ENCODE measurements around the gene FGFRL1. TPM values are rescaled to one million over a fixed set of nuclear protein-coding genes. Genes with fewer than 3 reads are reported as not detected.

The FGFRL1 gene
- total RNA-seq, 4 donors from 2014 or later = 9.0 to 19.9 (median 12.0) TPM

- DNase-seq (ENCODE audit: low spot score in 2 of 2) = no peak
- Histone ChIP-seq H3K4me1 (peaks cover 68% of the 10 kb centered on the region), H3K36me3 (no peaks in the 10 kb centered on the region), H3K27me3 (peaks cover 15% of the 10 kb centered on the region), H3K9me3 (no peaks in the 10 kb centered on the region), H3K4me3 (no peak overlapping the region), H3K27ac (no peak overlapping the region)
- 71% methylated on average over 12 of the region's 16 CpGs for WGBS
- TF ChIP-seq POLR2AphosphoS5 (IDR thresholded peaks at IDR 0.05) (no peak), EP300 (IDR thresholded peaks at IDR 0.05) (no peak), POLR2A (IDR thresholded peaks at IDR 0.05) (no peak), CTCF (IDR thresholded peaks at IDR 0.05) (no peak)
Measured at GRCh38 chr4:1038948-1039492, 27.6 kb downstream of the FGFRL1 start.

- Histone ChIP-seq H3K4me3 (no peak overlapping the region), H3K27me3 (peaks cover 19% of the 10 kb centered on the region), H3K4me1 (peaks cover 70% of the 10 kb centered on the region), H3K36me3 (no peaks in the 10 kb centered on the region), H3K27ac (peak overlapping the region; percentile 58), H3K9me3 (no peaks in the 10 kb centered on the region)
- WGBS = 0% methylated on average over 2 of the region's 20 CpGs
- TF ChIP-seq EP300 (IDR thresholded peaks at IDR 0.05) = no peak
- TF ChIP-seq POLR2AphosphoS5 (IDR thresholded peaks at IDR 0.05) = no peak
- DNase-seq (ENCODE audit: low spot score in 2 of 2) = no peak
Measured at GRCh38 chr4:1039493-1040343, 28.3 kb downstream of the FGFRL1 start.

- Histone ChIP-seq H3K9me3 (no peaks in the 10 kb centered on the region), H3K27ac (peak overlapping the region; percentile 58), H3K36me3 (no peaks in the 10 kb centered on the region), H3K27me3 (peaks cover 27% of the 10 kb centered on the region), H3K4me3 (no peak overlapping the region), H3K4me1 (peaks cover 64% of the 10 kb centered on the region)
- 90% methylated on average over 2 of the region's 21 CpGs for WGBS
- TF ChIP-seq EP300 (IDR thresholded peaks at IDR 0.05) (no peak), POLR2AphosphoS5 (IDR thresholded peaks at IDR 0.05) (no peak), POLR2A (IDR thresholded peaks at IDR 0.05) (no peak), CTCF (IDR thresholded peaks at IDR 0.05) (no peak)
- DNase-seq (ENCODE audit: low spot score in 2 of 2) = no peak
Measured at GRCh38 chr4:1040344-1041146, 29.1 kb downstream of the FGFRL1 start.

GRCh38 chr4:1041147-1041935 is 29.9 kb downstream of the FGFRL1 start:
- Histone ChIP-seq H3K4me3 (peak overlapping the region; percentile 21), H3K9me3 (no peaks in the 10 kb centered on the region), H3K27ac (no peak overlapping the region), H3K4me1 (peaks cover 60% of the 10 kb centered on the region), H3K36me3 (no peaks in the 10 kb centered on the region), H3K27me3 (peaks cover 29% of the 10 kb centered on the region)
- TF ChIP-seq CTCF (IDR thresholded peaks at IDR 0.05) (no peak), POLR2AphosphoS5 (IDR thresholded peaks at IDR 0.05) (no peak), EP300 (IDR thresholded peaks at IDR 0.05) (no peak), POLR2A (IDR thresholded peaks at IDR 0.05) (no peak)
- WGBS = 13% methylated on average over 19 of the region's 36 CpGs
- DNase-seq (ENCODE audit: low spot score in 2 of 2) = no peak

GRCh38 chr4:1041936-1042330 is 30.5 kb downstream of the FGFRL1 start:
- no peak for DNase-seq (ENCODE audit: low spot score in 2 of 2)
- no peaks in the 10 kb centered on the region for H3K36me3 ChIP-seq
- WGBS = 34% methylated on average over 8 of the region's 8 CpGs
- peaks cover 29% of the 10 kb centered on the region for H3K27me3 ChIP-seq
- peak overlapping the region; percentile 21 for H3K4me3 ChIP-seq
- TF ChIP-seq POLR2A (IDR thresholded peaks at IDR 0.05) (no peak), CTCF (IDR thresholded peaks at IDR 0.05) (no peak), EP300 (IDR thresholded peaks at IDR 0.05) (no peak), POLR2AphosphoS5 (IDR thresholded peaks at IDR 0.05) (no peak)
- H3K4me1 ChIP-seq = peaks cover 63% of the 10 kb centered on the region
- H3K27ac ChIP-seq = no peak overlapping the region
- H3K9me3 ChIP-seq = no peaks in the 10 kb centered on the region
